Left ventricle myocardium inferior (tissue), 1 donor: ENCODE results near the gene IGSF21. TPM values are rescaled to one million over a fixed set of nuclear protein-coding genes. Genes with fewer than 3 reads are reported as not detected.

Experiments used
- DNase-seq: peaks from one replicate; pipeline ENCODE4 v3.0.0-alpha.2; 2020
- H3K27ac ChIP-seq: fragments of 200-600 bp; replicated peaks from 2 replicates; pipeline ENCODE4 v1.8.0; 2021
- H3K27me3 ChIP-seq: fragments of 200-600 bp; 2 replicates; pipeline ENCODE4 v1.8.0; 2021; ENCODE audit warnings: low read depth
- H3K36me3 ChIP-seq: fragments of 200-600 bp; 2 replicates; pipeline ENCODE4 v1.8.0; 2021
- H3K4me1 ChIP-seq: fragments of 200-600 bp; 2 replicates; pipeline ENCODE4 v1.8.0; 2021
- H3K4me3 ChIP-seq: fragments of 200-600 bp; 2 replicates; pipeline ENCODE4 v1.8.0; 2021; ENCODE audit warnings: mild to moderate bottlenecking, moderate library complexity
- H3K9me3 ChIP-seq: fragments of 200-600 bp; replicated peaks from 2 replicates; pipeline ENCODE4 v1.8.0; 2021
- intact Hi-C: fragments of 100-400 bp; cut with micrococcal nuclease; formaldehyde crosslinking; loops from one replicate; pipeline ENCODE4 v1.11.0; 2022
- total RNA-seq: library from RNA; stranded (reverse); fragmentation: NEBNext Ultra II Directional; extraction: Animal tissue kit (Norgen Biotek cat#: 25700); gene quantifications from one replicate; pipeline ENCODE4 v1.2.1, GENCODE V29; 2021
- TF ChIP-seq, protein P1 (sequence below): fragments of 200-600 bp; IDR thresholded peaks from 2 replicates; pipeline ENCODE4 v1.8.0; 2021; ENCODE audit warnings: antibody characterized with exemption, mild to moderate bottlenecking, borderline replicate concordance
- donor health status: DM: no; HTN: yes; CAD: no; lungs with severe emphysema.

The IGSF21 gene
- total RNA-seq, 1 donor from 2014 or later, result 0.47 TPM

DNA sequence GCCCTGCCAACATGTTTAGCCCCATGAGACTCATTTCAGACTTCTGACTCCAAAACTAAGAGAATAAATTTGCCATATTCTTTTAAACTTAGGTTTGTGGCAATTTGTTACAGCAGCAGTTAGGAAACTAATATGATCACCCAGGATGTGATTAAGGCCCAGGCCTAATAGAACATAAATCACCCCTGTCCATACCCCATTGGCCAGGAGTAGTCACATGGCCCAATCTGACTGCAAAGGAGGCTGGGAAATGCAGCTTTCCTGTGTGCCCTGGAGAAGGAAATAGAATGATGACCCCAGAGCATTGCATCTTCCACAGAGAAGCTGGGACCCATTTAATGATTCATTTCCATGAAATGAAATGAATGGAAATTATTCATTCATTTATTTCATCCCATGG, 272.7 kb downstream of the IGSF21 start:
- H3K4me3 ChIP-seq, result no peak overlapping the region
- peaks cover 89% of the 10 kb centered on the region for H3K27me3 ChIP-seq
- H3K9me3 ChIP-seq, result peaks cover 22% of the 10 kb centered on the region
- no peak overlapping the region for H3K27ac ChIP-seq
- no peaks in the 10 kb centered on the region for H3K36me3 ChIP-seq
- intact Hi-C loops, result no loop called here
- TF ChIP-seq, protein P1, sequence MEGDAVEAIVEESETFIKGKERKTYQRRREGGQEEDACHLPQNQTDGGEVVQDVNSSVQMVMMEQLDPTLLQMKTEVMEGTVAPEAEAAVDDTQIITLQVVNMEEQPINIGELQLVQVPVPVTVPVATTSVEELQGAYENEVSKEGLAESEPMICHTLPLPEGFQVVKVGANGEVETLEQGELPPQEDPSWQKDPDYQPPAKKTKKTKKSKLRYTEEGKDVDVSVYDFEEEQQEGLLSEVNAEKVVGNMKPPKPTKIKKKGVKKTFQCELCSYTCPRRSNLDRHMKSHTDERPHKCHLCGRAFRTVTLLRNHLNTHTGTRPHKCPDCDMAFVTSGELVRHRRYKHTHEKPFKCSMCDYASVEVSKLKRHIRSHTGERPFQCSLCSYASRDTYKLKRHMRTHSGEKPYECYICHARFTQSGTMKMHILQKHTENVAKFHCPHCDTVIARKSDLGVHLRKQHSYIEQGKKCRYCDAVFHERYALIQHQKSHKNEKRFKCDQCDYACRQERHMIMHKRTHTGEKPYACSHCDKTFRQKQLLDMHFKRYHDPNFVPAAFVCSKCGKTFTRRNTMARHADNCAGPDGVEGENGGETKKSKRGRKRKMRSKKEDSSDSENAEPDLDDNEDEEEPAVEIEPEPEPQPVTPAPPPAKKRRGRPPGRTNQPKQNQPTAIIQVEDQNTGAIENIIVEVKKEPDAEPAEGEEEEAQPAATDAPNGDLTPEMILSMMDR, result no peak
- peaks cover 11% of the 10 kb centered on the region for H3K4me1 ChIP-seq
- no peak for DNase-seq

DNA sequence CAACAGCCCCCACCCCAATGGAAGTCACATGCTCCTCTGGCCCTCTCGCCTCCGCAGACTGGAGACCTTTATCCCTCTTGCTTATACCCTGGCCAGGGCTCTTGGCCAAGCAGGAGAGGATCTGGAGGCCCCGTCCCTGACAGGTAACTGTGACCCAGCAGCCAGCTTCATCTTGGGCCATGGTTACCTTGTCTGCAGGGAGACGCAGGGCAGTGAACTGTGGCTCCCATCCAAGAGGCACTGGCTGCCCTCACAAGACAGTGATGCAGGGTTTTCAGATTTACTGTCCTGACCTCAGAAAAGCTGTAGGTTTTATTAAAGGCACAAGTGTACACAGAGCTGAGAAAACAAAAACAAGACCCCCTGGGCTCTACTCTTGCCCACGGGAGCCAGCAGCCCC, 276.5 kb downstream of the IGSF21 start:
- TF ChIP-seq, protein P1, result no peak
- intact Hi-C loops, result no loop called here
- no peak for DNase-seq

DNA sequence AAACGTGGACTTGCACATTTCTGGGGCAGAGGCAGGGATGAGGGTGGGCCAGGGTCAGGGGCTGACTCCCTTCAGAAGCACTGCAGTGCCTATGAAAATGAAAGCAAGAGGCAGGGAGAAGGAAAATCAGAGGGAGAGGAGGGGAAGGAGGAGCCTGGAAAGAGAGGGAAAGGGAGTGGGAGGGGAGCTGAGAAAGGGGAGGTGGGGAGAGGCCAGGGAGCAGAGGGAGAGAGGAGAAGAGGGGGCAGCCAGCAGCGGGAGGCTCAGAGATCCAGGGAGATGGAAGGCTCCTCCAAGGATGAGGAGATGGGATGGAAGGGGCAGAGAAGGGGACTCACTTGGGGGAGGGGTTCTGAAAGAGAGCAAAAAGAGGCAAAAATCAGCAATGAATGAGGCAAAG, 276.9 kb downstream of the IGSF21 start:
- Histone ChIP-seq H3K27me3 (peaks cover 90% of the 10 kb centered on the region), H3K27ac (no peak overlapping the region), H3K9me3 (peaks cover 13% of the 10 kb centered on the region), H3K36me3 (no peaks in the 10 kb centered on the region), H3K4me1 (peaks cover 16% of the 10 kb centered on the region), H3K4me3 (no peak overlapping the region)
- intact Hi-C loops, result no loop called here
- TF ChIP-seq, protein P1, result no peak
- no peak for DNase-seq

More for the DNA sequence above, 276.5 kb downstream of the IGSF21 start:
- H3K36me3 ChIP-seq, result no peaks in the 10 kb centered on the region
- H3K4me3 ChIP-seq, result no peak overlapping the region
- H3K4me1 ChIP-seq, result peaks cover 16% of the 10 kb centered on the region
- H3K9me3 ChIP-seq, result peaks cover 16% of the 10 kb centered on the region
- H3K27me3 ChIP-seq, result peaks cover 86% of the 10 kb centered on the region
- H3K27ac ChIP-seq, result no peak overlapping the region

DNA sequence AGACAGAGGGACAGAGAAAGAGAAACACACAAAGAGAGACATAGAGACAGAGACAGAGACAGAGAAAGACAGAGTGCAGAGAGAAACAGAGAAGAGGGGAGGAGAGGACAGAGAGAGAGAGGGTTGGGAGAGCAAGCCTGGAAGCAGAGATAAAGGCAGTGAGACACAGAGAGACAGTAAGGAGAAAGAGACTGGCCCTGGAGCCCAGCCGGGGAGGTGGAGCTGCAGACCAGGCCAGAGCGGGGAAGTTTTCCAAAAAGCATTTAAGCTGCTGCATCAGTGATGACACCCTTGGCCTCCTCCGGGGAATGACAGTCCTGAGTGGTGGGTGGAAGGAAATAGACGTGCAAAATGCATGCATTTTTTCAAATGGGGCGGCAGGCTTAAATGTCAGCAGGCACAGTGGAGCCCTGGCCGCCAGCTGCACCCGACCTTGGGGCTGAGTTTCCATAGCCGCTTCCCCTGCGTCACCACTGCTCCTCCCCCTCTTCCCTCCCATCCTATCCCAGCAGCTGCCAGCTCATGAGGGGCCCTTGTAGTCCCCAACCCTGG, 277.7 kb downstream of the IGSF21 start:
- TF ChIP-seq, protein P1, result no peak
- Histone ChIP-seq H3K36me3 (no peaks in the 10 kb centered on the region), H3K4me3 (no peak overlapping the region), H3K4me1 (peaks cover 16% of the 10 kb centered on the region), H3K27ac (no peak overlapping the region), H3K9me3 (peaks cover 4% of the 10 kb centered on the region), H3K27me3 (peaks cover 95% of the 10 kb centered on the region)
- peak; percentile 29 for DNase-seq
- intact Hi-C loops, result no loop called here

DNA sequence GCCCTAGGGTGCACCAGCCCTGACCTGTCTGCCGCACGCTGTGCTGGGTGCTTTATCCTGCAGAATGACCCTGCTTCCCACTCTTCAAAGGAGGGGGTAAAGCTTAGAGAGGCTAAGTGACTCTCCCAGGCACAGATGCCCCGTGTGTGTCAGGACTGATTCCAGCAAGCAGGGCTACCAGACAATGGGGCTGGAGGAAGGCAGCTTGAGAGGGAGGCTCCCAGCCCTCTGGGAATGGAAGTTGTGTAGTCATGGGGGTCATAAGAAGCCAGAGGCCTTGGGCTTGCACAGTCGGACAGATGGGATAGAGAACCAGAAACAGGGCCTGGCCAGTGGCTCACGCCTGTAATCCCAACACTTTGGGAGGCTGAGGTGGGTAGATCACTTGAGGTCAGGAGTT, 279.0 kb downstream of the IGSF21 start:
- H3K27me3 ChIP-seq, result peaks cover 91% of the 10 kb centered on the region
- peaks cover 3% of the 10 kb centered on the region for H3K9me3 ChIP-seq
- H3K36me3 ChIP-seq, result no peaks in the 10 kb centered on the region
- no peak for DNase-seq
- intact Hi-C loops, result no loop called here
- no peak overlapping the region for H3K4me3 ChIP-seq
- no peak overlapping the region for H3K27ac ChIP-seq
- TF ChIP-seq, protein P1, result no peak
- peaks cover 16% of the 10 kb centered on the region for H3K4me1 ChIP-seq
